ENCODE measurements around the gene CDK12.

The CDK12 gene

DNA sequence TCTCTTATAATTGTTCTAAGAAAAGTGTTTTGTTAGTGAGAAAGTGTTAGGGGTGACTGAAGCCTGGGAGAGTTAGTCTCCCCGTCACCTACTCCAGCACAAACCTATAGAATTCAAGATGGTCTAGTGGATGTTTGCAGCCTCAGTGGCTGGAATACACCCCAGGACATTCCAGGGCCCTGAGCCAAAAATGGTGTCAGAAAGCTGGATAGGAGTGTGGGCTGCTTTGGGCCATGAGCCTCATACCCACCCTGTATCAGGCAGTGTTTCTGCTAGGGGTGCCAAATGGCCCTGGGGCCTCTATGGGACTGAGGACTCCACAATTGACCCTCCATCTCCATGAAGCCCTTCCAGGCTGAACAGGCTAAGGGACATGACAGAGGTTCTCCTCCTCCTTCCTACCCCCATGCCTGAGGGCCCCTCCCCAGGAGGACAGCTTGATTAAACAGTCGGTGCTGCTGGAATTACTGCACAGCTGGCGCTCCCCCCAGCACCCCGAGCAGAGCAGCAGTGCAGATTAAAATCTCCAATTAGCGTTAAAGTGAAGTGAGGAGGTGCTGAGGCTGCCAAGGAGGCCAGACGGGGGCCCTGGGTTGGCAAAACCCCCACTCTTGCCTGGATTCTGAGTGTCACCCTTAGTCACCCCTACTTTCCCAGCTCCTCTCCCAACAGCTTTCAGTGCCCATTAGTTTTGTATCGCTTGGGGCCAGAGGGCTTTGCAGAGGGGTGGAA lies 87.4 kb downstream of the CDK12 start:
- DNase-seq (ENCODE audit: low read depth in 2 of 2) = no peak

DNA sequence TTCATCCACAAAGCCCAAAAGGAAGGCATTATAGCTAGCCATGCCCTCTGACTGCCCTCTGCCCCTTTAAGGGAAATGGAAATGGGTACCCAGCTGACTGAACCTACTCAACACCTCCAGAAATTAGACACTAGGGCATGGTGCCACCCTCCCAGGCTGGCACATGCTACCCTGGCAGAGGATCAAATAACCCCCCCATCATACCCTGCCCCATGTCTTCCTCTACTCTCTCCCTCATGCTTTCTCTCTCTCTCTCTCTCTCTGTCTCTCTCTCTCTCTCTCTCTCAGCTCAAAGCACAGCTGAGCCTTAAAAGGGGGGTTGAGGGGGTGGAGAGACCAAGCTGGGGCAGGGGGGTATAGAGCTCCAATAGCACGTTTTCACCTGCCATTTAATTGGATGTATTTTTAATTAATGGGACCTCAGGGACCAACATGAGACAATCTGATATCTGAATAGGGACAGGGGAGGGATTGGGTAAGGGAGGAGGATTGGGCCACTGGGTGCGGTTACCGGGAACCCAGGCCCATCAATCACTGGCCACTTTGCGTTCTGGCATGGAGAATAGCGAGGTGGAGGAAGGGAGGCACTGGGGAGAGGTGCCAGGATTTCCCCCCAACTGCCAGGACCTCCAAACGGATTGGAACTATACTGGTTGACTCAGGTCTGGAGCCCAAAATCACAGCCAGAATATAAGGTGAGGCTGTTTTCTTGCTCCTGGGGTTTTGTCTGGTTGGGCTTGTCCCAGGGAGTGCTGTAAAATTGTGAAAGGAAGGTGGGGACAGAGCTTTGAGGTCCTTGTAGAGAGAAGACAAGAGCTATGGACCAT lies 88.7 kb downstream of the CDK12 start:
- no peak for DNase-seq (ENCODE audit: low read depth in 2 of 2)

GRCh38 chr17:39551879-39552278 lies 90.6 kb downstream of the CDK12 start:
- no peak for DNase-seq (ENCODE audit: low read depth in 2 of 2)

- DNase-seq (ENCODE audit: low read depth in 2 of 2) = no peak
Observed at GRCh38 chr17:39553341-39553945, 92.2 kb downstream of the CDK12 start.

DNA sequence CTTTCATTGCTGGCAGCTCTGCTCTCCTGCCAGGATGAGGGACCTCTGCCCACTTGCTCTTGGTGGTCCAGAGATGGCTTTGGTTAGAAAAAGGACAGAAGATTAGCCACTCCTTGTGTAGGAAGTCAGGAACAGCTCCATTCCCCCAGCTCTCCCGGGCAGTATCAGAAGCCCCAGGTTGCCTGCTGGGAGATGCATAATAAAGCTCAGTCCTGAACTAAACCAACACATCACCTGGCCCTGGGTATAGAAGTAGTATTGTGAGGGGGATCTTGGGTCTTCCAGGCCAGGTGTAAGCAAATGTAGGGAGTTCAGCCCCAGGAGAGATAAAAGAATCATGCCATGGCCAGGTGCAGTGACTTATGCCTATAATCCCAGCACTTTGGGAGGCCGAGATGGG lies 94.1 kb downstream of the CDK12 start:
- DNase-seq (ENCODE audit: low read depth in 2 of 2) = no peak

DNA sequence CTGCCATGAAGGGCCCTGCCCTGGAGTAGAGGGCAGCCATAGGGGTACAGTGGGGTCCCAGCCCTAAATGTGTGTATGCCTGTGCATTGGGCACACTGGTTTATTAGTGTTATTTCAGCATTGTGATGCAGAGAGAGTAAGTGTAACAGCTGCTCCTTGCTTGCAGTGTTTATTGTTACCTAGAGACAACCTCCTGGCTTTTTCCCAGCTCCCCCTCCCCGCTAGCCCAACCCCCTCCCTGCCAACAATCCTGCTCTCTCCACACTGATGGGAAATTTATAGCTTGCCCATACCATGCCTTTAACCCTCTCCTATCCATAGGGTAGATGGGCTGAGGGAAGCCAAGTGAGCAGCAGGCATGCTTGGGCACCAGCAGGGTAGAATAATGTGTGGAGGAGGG lies 95.1 kb downstream of the CDK12 start:
- DNase-seq (ENCODE audit: low read depth in 2 of 2) = no peak

GRCh38 chr17:39562395-39562794 lies 101.1 kb downstream of the CDK12 start:
- no peak for DNase-seq (ENCODE audit: low read depth in 2 of 2)

DNA sequence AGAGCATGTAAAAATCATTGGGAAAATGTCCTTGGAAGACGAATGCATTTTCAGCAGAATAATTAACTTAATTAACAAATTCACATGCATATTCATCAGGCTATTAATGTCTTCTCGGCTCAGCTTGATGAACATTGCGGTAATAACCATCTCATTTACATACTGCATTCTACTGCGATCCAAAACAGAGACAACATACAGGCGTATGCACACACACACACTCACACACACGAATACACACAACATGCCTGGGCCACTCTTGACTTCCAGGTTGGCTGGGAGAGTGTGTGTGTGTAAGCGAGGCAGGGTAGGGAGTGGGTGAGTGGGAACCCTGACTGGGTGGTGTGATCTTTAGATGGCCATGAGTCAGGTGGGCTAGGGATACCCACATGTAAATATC lies 101.7 kb downstream of the CDK12 start:
- no peak for DNase-seq (ENCODE audit: low read depth in 2 of 2)

GRCh38 chr17:39563476-39563875 lies 102.2 kb downstream of the CDK12 start:
- no peak for DNase-seq (ENCODE audit: low read depth in 2 of 2)

- DNase-seq (ENCODE audit: low read depth in 2 of 2) = no peak
Observed at GRCh38 chr17:39564211-39564848, 103.0 kb downstream of the CDK12 start.

GRCh38 chr17:39566094-39566850 lies 105.0 kb downstream of the CDK12 start:
- DNase-seq (ENCODE audit: low read depth in 2 of 2) = no peak

- no peak for DNase-seq (ENCODE audit: low read depth in 2 of 2)
Observed at GRCh38 chr17:39568702-39569101, 107.4 kb downstream of the CDK12 start.

DNA sequence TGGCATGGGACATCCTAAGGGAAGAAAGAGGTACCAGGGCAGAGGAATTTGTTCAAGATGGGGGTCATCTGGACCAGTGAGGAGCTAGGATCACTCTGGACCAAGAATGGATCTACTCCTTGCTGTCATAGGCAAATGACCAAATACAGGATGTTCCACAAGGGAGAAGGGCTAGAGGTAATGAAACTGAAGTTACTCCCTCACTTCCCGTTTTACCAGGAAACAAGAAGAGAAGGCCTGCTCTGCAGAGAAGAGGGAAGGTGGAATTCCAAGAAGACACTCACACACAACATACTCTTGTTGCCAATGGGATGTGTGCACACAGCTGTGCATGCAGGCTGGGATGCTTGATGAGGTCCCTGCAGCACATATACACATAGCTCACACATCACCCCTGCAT lies 107.8 kb downstream of the CDK12 start:
- no peak for DNase-seq (ENCODE audit: low read depth in 2 of 2)

- DNase-seq (ENCODE audit: low read depth in 2 of 2) = no peak
Observed at GRCh38 chr17:39572121-39572520, 110.8 kb downstream of the CDK12 start.

- no peak for DNase-seq (ENCODE audit: low read depth in 2 of 2)
Observed at GRCh38 chr17:39573447-39574298, 112.4 kb downstream of the CDK12 start.

DNA sequence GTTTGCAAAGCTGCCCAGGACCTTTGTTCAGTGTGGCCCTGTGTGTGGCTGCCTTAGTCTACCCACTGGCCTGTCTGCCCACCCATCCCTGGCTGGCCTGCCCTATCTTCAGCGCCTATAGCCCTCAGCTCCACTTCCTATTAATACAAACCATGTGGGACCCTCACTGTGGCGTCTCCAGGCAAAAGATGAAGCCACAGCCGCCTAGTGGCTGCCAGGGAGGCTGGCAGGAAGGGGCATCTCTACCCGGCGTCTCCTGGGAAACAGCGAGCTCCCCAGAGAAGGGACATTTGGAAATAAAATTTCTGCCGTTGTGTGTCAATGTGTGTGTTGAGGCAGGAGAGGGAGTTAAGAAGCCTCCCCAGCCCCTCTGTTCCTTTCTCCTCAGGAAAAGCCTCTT lies 114.9 kb downstream of the CDK12 start:
- DNase-seq (ENCODE audit: low read depth in 2 of 2) = no peak

DNA sequence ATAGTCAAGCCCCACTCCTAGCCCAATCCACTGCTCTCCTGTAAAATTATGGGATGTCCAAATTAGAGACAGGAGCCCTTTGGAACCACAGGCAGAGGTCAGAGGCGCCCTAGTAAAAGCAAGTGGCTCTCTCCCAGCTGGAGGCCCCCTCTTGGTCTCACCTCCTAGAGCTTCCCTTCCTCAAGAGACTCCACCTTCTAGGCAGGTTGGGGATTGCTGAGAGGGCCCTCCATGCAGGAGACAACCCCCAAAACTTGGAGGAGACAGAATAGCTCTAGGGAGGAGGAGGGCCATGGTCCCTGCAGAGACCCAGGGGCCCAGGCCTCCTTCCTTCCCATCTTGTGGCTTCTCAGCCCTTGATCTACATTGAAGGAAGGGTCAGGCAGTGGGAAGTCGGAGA lies 117.0 kb downstream of the CDK12 start:
- no peak for DNase-seq (ENCODE audit: low read depth in 2 of 2)

GRCh38 chr17:39579318-39580081 lies 118.2 kb downstream of the CDK12 start:
- no peak for DNase-seq (ENCODE audit: low read depth in 2 of 2)

DNA sequence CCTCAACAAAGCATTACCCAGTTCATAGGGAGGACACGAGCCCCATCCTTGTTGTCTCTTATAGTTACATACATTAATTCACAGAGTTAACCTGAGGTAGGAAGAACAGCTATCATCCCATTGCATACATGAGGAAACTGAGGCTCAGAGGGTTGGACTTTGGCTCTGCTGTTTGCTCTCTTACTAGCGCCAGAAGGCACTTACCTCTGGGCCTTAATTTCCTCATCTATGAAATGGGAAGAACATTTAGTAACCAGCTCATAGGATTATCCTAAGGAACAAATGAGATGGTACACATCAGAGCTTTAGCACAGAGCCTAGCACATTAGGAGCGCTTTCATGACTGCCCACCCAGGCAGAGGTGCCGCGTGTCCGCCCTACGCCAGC lies 118.8 kb downstream of the CDK12 start:
- DNase-seq (ENCODE audit: low read depth in 2 of 2) = no peak
